Left renal cortex interstitium (tissue), 4 donors: ENCODE results near the gene PIAS1. TPM values are rescaled to one million over a fixed set of nuclear protein-coding genes. Genes with fewer than 3 reads are reported as not detected.
A peak's percentile ranks its signal among the peaks of the same experiment; 100 is the strongest.
"Not testable (repeated sequence)": the region's sequence is repeated elsewhere in the genome, so short reads cannot be mapped to it uniquely, and the experiment has no call there.

Experiments used
- DNase-seq, 4 donors: peaks; one replicate each; pipeline ENCODE4 v3.0.0-alpha.2; 2013; ENCODE audit warnings: low read depth in 4 of 4, low spot score in 2 of 4, missing footprints in 1 of 4
- polyA plus RNA-seq, 4 donors: library from polyadenylated mRNA; unstranded; fragments of 120-200 nt; gene quantifications; one replicate each; pipeline ENCODE4 v1.2.1, GENCODE V29; 2013; ENCODE audit not compliant: insufficient read length in 4 of 4

The PIAS1 gene
- polyA plus RNA-seq, 4 donors, result 36.9 to 55.5 (median 47.8) TPM

DNA sequence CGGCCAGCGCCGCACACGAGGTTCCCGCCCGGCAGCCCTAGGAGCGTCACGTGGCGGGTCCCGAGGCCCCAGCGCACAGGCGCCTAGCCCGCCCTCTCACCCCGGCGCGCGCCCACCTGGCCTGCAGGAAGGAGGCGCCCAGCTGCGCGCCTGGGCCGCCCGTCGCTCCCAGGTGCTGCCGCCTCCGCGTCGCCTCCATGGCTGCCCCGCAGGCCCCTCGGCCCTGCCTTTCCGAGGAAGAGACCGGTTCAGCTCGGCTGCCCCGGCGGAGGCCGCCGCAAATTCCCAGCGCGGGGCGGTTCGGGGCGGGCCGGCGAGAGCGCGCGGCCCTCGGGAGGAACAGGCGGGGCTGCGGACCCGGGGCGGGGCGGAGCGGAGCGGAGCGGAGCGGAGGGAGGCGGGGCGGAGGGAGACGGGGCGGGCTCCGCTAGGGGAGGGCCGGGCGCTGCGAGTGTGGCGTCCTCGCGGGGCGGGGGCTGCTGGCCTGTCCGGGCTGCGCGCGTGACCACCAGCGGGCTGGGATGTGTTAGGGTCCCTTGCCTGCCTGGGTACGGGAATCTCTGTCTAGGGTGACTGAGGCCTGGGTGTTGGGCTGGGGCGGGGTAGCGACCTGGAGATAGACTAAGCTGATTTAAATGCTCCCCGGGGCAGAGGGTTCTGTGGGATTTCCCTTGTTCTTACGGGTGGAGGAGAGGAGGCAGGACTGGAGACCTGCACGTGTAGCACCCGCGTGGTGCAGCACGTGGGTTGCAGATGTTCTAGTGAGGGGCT, 175.5 kb downstream of the PIAS1 start, which contains the start of gene CLN6:
CLN6 (minus strand) TSS at position 343 of the 771 bp plus-strand sequence; CDS start at position 199, 144 bp downstream.
- peak in 1 of 4 donors; percentile 73 for DNase-seq

DNA sequence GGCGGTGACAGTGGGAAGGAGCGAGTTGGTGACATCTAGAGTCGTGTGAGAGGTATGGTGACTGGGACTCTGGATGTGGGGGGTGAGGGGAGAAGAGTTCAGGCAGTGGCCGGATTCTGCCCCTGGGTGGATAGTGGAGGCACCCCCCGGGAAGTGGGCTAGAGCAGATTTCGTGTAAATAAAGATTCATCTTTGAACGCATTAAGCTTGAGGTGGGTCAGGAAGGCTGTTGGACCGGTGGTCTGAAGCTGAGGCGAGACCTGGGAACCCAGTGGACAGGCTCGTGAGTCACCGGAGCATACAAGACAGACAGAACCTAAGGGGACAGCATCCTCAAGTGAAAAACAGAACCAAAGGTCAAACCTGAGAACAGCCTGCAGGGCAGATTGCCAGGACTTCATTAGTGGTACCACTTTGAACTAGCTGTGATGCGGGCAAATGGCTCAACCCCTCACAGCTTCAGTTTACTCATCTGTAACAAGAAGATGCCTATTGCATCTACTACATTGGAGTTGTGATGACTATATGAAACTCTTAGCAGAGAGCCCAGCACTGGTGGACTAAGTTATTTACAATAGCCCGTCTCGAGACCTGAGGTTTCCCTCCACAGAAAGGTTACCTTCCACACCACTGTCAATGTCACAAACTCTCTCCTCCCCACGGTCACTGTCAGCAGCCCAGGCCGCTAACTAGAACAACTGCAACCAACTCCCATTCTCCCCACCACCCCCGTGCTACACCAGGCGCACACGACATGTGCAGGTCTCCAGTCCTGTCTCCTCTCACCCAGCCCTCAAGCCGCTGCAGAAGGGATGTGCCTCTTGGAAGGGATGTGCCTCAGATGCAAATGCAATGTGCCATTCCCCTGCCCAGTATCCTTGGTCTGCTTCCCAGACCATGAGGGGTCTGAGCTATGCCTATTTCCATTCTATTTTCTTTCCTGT, 176.3 kb downstream of the PIAS1 start:
- DNase-seq, result no peak

DNA sequence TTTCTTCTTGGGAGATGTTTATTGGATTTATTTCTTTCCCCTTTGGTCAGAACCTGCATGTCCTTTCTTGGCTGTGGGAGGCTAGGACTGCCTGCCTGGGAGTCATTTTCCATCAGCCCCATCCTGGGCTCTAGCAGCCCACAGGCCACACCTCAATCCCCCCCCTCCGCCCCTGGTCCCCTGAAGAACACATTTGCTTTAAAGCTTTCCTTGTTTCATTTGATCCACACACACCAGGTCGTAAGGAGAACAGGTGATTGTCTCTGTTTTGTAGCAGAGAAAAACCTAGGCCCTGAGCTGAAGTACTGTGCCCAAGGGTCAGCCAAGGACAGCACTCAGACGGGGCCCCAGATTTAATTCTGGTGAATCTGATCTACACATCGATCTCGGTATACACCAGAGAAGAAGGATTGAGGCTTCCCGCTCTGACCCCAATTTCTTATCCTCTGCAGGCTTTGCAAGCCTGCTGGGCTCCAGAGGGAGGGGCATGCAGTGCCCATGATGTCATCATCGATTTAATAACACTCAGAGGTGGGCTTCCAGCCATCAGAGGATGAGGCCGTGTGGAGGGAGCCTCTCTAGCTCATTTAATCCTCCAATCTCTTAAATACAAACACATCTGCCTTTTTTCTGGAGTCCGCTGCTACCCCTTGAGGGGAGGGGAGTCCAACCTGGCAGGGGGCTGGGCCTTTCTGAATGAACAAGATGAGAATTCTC, 177.1 kb downstream of the PIAS1 start:
- DNase-seq, result no peak

DNA sequence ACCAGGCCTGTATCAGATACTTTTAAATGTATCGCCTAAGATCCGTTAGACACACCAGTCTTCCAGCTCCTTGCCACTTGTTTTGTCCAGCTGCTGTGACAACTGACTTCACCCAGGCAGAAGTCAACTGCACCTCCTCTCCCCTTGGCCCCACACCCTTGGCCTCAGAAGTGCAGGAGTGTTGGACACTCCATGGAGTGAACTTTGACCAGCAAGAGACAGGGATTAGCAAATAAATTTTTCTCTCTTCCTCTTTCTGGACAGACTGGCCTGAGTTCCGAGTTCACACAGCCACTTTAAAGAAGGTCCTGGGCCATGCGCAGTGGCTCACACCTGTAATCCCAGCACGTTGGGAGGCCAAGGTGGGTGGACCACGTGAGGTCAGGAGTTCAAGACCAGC, 178.3 kb downstream of the PIAS1 start:
- DNase-seq, result no peak

DNA sequence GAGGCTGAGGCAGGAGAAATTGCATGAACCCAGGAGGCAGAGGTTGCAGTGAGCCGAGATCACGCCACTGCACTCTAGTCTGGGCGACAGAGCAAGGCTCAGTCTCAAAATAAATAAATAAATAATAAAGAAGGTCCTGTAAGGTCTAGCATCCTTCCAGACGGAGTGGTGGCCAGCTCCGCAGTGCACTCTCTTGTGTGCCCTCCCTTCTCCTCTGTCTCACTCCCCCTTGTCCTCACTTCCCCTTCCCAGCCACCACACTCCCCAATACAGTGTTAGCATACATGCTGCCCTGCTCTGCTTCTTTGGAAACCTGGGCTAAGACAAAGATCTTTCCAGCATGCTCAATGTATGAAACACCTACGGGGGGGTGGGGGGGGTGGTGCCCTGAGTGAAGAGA, 178.8 kb downstream of the PIAS1 start:
- DNase-seq, result no peak

DNA sequence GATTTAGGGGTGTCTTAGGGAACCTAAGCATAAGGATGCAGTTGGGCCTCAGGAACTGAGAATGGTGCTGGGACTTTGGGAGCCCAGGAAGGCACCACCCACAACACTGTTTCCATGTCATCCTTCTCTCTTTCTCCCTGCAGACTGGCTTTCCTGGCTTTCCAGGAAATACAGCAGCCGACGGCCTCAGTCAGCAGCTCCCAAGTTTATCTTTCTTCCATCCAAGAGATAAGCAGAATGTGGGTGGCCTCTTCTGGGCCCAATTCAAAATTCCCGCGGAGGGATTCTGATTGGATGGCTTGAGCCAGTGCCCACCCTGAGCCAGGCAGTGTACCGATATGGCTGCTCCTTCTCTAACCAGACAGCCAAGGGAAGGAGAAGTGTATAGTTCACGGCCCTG, 179.9 kb downstream of the PIAS1 start:
- no peak for DNase-seq

DNA sequence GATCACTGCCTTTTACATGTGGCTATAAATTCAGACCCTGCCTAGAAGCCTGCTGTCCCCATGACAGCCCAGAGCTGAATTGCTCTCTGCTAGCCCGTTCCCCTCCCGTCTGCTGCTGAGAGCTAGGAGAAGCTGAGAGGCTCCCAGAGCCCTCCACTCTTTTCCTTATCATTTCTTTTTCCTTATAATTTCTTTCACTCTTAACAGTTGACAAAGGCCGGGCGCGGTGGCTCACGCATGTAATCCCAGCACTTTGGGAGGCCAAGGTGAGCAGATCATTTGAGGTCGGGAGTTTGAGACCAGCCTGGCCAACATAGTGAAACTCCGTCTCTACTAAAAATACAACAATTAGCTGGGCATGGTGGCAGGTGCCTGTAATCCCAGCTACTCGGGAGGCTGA, 180.4 kb downstream of the PIAS1 start:
- not testable (repeated sequence) for DNase-seq

DNA sequence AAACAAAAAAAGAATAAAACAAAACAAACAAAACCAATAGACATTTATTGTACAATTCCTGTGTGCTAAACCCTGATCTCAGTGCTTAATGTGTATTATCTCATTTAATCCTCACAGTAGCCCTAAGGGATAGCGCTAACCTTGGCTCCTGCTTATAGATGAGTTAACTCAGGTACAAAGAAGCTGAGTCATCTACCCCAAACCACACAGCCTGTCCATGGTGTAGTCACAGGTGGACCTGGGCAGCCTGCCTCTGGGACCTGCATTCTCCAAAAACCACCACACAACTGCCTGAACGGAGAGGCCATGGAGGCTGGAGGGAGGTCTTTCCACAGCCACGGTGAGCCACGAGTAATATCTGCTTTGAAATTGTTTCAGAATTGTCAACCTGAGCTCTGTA, 180.9 kb downstream of the PIAS1 start:
- DNase-seq, result no peak

DNA sequence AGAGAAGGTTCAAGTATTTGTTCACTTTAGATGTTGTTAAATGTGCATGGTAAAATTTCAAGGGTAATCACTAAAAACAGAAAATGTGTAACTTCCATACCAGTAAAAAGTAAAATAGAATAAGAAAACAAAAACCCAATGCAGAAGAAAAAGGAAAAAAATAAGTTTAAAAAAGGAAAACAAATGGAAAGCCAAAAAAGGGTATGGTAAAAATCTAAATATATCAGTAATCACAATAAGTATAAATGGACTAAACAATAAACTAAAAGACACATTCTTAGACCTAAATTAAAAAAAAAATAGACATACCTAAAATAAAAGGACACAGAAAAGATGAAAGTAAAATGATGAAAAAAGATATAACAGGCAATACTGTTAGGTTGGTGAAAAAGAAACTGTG, 184.9 kb downstream of the PIAS1 start:
- DNase-seq, result no peak

DNA sequence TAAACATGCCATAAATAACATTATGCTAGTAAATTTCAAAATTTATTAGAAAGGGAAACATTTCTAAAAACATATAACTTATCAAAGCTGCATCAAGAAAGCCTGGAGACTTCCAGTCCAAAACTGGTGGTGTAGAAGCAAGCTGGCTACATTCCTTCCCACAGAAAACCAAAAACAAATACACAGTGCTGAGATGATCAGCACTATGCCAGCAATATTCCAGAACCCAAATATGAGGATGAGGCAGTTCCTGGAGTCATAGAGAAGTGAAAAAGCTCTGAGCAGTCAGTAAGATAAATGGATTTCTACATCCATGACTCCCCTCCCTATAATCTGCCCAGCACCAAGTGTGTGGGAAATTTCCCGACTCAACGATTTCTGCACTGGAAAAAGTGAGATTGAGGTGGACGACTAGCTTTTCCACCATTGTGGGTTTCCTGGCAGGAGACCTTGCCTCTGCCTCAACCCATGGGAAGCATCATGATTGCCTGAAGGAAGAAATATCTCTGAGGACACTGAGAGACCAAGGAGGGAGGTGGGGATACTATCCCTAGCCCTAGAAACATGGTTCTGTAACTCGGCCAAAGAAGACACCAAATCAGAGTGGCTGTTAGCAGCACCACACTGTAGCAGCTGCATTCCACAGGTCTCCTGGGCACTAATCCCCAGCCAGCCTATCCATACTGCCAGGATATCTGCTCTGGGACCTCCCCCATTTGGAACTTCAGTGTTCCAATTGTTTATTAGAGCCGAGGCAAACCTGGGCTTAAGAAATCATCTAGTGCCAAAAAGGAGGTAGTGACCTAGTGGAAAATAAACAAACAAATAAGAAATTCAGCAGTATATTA, 187.2 kb downstream of the PIAS1 start:
- no peak for DNase-seq

Other genes with a start within 250 kb of the PIAS1 start
- under 1 TPM; 0.31 to 0.58 (median 0.41) TPM for gene SKOR1, start 228.8 kb upstream of the PIAS1 start, polyA plus RNA-seq
- not detected for gene RNU6-1, start 214.3 kb upstream of the PIAS1 start, polyA plus RNA-seq
- 10 to 100 TPM; 23.5 to 42.3 (median 32.7) TPM for gene CALML4, start 151.0 kb downstream of the PIAS1 start, polyA plus RNA-seq
- gene CLN6, start 175.4 kb downstream of the PIAS1 start, polyA plus RNA-seq, result 10 to 100 TPM; 31.6 to 47.3 (median 38.8) TPM
- gene FEM1B, start 223.4 kb downstream of the PIAS1 start, polyA plus RNA-seq, result 10 to 100 TPM; 50.1 to 66.4 (median 56.0) TPM